Measurements from ENCODE around the gene PCDH15. TPM values are rescaled to one million over a fixed set of nuclear protein-coding genes. Genes with fewer than 3 reads are reported as not detected.

Gene PCDH15
- total RNA-seq, 1 experiment from 2014 or later, result 0.61 TPM

- Mint-ChIP-seq H3K27ac (no peak overlapping the region), H3K4me1 (no peaks in the 10 kb centered on the region; a peak in 1 of 4 replicates), H3K27me3 (ENCODE audit: low read depth) (no peaks in the 10 kb centered on the region), H3K4me3 (no peak overlapping the region), H3K36me3 (ENCODE audit: insufficient read depth in 1 of 3, low read depth in 3 of 3) (peaks cover 0 to 3% (median 0%) of the 10 kb centered on the region in 3 experiments; a peak in 2 of 7 replicates), H3K9me3 (no peaks in the 10 kb centered on the region)
- H2BK15ac ChIP-seq (ENCODE audit: low read depth, low read length), result no peak overlapping the region
- no CpG with 5 or more reads among the region's 6 CpGs for WGBS (ENCODE audit: extremely low coverage, insufficient read length, low lambda C conversion rate)
- H2BK12ac ChIP-seq (ENCODE audit: insufficient read length, low read depth, low read length), result no peak overlapping the region
- H3K27ac ChIP-seq (ENCODE audit: insufficient read length, low read depth, low read length), result no peak overlapping the region
- H3K79me2 ChIP-seq (ENCODE audit: insufficient read depth, low read length), result no peaks in the 10 kb centered on the region
- H4K20me1 ChIP-seq (ENCODE audit: control insufficient read depth, insufficient read depth, insufficient read length), result no peaks in the 10 kb centered on the region
- H2BK20ac ChIP-seq (ENCODE audit: low read depth, low read length, poor library complexity, severe bottlenecking), result no peak overlapping the region
- H3K23me2 ChIP-seq (ENCODE audit: insufficient read length, low read depth, low read length, poor library complexity, severe bottlenecking), result no peaks in the 10 kb centered on the region
- H4K5ac ChIP-seq (ENCODE audit: insufficient read length, low read depth, low read length), result no peak overlapping the region
- no peak overlapping the region for H4K8ac ChIP-seq (replicated peaks; ENCODE audit: insufficient read length, low read depth, low read length)
- H3K56ac ChIP-seq (ENCODE audit: insufficient read length, low read depth, low read length), result no peak overlapping the region
- H4K91ac ChIP-seq (ENCODE audit: insufficient read length, low read depth, low read length), result no peak overlapping the region
- H3K4me2 ChIP-seq (ENCODE audit: insufficient read depth, insufficient read length, low read length), result no peak overlapping the region
- H3K9ac ChIP-seq (ENCODE audit: extremely low read depth, insufficient read length, low read length), result no peak overlapping the region
- no peaks in the 10 kb centered on the region for H3K27me3 ChIP-seq (ENCODE audit: insufficient read depth, low read length)
- no peak for DNase-seq
- H3K18ac ChIP-seq (ENCODE audit: insufficient read length, low read depth, low read length), result no peak overlapping the region
- H2AFZ ChIP-seq (ENCODE audit: low read length), result no peak overlapping the region
- no peaks in the 10 kb centered on the region for H3K79me1 ChIP-seq (ENCODE audit: insufficient read depth, low read depth, low read length, poor library complexity, severe bottlenecking)
- no peak overlapping the region for H3K23ac ChIP-seq (ENCODE audit: insufficient read length, low read depth, low read length)
- H3K4ac ChIP-seq (ENCODE audit: low read depth, low read length), result no peak overlapping the region
- no peak overlapping the region for H2BK120ac ChIP-seq (ENCODE audit: low read depth, low read length, poor library complexity, severe bottlenecking)
- no peak overlapping the region for H2AK5ac ChIP-seq (ENCODE audit: insufficient read length, low read length)
- no peak overlapping the region for H3K14ac ChIP-seq (ENCODE audit: insufficient read depth, low read length)
- no peaks in the 10 kb centered on the region for H3K4me1 ChIP-seq (ENCODE audit: insufficient read depth, low read length)
- H3T11ph ChIP-seq (ENCODE audit: low read length), result no peak overlapping the region
- H3K9me3 ChIP-seq (ENCODE audit: control insufficient read depth, low read depth, low read length), result no peaks in the 10 kb centered on the region
- TF ChIP-seq CTCF (conservative IDR thresholded peaks at IDR 0.05), result no peak
- no peak overlapping the region for H2BK5ac ChIP-seq (ENCODE audit: insufficient read length, low read length)
These were observed 1030.1 kb downstream of the PCDH15 start for GRCh38 chr10:53770903-53771302.

Measured in H9 (cell line).